ENCODE data around the gene MYO9A.
"Not testable (repeated sequence)": the region's sequence is repeated elsewhere in the genome, so short reads cannot be mapped to it uniquely, and the experiment has no call there.

Gene MYO9A

GRCh38 chr15:72034351-72034750, 83.6 kb downstream of the MYO9A start:
- in situ Hi-C loops (cut with HindIII; ENCODE audit: low sequenced_read_pairs): no loop called here
- no peak for DNase-seq (ENCODE audit: low read depth)
- no peak overlapping the region for H3K4me3 ChIP-seq (ENCODE audit: low read depth, low read length)
- TF ChIP-seq CTCF (IDR thresholded peaks at IDR 0.05; ENCODE audit: low read depth, low read length, missing control alignments): no peak

DNA sequence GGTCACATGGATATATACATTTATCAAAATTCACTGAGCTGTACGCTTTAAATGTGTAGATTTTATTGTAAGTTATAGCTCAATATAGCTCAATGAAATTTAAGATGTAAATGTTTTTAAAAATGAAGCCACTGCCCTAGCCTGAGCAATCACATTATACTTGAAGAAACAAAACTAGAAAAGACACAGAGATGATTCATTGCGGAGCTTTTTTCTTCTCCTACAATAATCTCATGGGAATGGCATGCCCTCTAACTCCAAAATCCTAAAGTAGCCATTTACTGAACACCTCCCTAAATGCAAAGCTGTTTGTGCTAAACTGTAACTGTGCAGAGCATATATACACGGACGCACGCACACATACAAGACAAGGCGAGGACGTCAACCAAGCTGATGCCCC, 84.2 kb downstream of the MYO9A start:
- in situ Hi-C loops (cut with HindIII; ENCODE audit: low sequenced_read_pairs): no loop called here
- DNase-seq (ENCODE audit: low read depth): no peak

GRCh38 chr15:72033285-72033684, 84.7 kb downstream of the MYO9A start:
- no peak overlapping the region for H3K4me3 ChIP-seq (ENCODE audit: low read depth, low read length)
- no peak for TF ChIP-seq CTCF (IDR thresholded peaks at IDR 0.05; ENCODE audit: low read depth, low read length, missing control alignments)
- in situ Hi-C loops (cut with HindIII; ENCODE audit: low sequenced_read_pairs): no loop called here
- DNase-seq (ENCODE audit: low read depth): no peak

More for the DNA sequence above, 84.2 kb downstream of the MYO9A start:
- H3K4me3 ChIP-seq (ENCODE audit: low read depth, low read length): no peak overlapping the region
- no peak for TF ChIP-seq CTCF (IDR thresholded peaks at IDR 0.05; ENCODE audit: low read depth, low read length, missing control alignments)

- no peak for DNase-seq (ENCODE audit: low read depth)
- in situ Hi-C loops (cut with HindIII; ENCODE audit: low sequenced_read_pairs): no loop called here
- no peak overlapping the region for H3K4me3 ChIP-seq (ENCODE audit: low read depth, low read length)
- TF ChIP-seq CTCF (IDR thresholded peaks at IDR 0.05; ENCODE audit: low read depth, low read length, missing control alignments): no peak
Measured at GRCh38 chr15:72021604-72022003, 96.3 kb downstream of the MYO9A start.

DNA sequence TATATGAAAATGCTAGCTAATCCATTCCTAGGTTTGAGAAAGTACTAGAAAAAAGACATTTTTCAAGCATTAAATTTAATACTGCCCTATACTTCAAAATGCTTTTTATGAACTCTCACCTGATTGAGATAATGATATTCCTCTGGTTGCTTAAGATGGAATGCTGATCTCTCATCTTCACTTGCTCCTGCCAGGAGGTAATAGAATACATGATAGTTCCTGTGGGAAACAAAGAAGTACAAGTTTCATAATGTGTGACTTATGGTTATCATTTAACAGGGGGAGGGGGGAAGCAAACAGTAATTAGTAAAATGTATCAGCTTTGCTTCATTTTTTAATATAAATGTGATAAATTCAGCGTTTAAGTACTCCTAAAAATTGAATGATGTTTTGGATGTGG, 97.2 kb downstream of the MYO9A start:
- no peak for TF ChIP-seq CTCF (IDR thresholded peaks at IDR 0.05; ENCODE audit: low read depth, low read length, missing control alignments)
- in situ Hi-C loops (cut with HindIII; ENCODE audit: low sequenced_read_pairs): no loop called here
- no peak overlapping the region for H3K4me3 ChIP-seq (ENCODE audit: low read depth, low read length)
- DNase-seq (ENCODE audit: low read depth): no peak

DNA sequence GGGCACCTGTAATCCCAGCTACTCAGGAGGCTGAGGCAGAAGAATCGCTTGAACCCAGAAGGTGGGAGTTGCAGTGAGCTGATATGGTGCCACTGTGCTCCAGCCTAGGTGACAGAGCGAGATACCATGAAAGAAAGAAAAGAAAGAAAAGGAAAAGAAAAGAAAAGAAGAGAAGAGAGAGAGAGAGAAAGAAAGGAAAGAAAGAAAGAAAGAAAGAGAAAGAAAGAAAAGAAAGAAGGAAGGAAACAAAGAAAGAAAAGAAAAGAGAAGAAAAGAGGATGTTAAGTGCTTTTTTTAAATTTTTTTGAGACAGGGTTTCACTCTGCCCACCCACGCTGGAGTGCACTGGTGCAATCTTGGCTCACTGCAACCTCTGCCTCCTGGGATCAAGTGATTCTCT, 103.4 kb downstream of the MYO9A start:
- in situ Hi-C loops (cut with HindIII; ENCODE audit: low sequenced_read_pairs); DNase-seq (ENCODE audit: low read depth); H3K4me3 ChIP-seq (ENCODE audit: low read depth, low read length): not testable (repeated sequence)

DNA sequence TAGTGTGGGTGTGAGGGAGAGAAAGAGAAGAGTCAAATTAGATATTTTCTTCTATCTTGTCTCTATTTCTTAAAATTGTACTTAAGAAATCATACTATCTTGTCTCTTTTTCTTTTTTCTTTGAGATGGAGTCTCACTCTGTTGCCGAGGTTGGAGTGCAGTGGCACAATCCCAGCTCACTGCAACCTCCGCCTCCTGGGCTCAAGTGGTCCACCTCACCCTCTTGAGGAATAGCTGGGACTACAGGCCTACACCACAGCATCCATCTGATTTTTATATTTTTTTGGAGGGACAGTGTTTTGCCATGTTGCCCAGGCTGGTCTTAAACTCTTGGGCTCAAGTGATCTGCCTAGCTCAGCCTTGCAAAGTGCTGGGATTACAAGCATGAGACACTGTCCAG, 104.2 kb downstream of the MYO9A start:
- in situ Hi-C loops (cut with HindIII; ENCODE audit: low sequenced_read_pairs): no loop called here
- TF ChIP-seq CTCF (IDR thresholded peaks at IDR 0.05; ENCODE audit: low read depth, low read length, missing control alignments): no peak
- no peak for DNase-seq (ENCODE audit: low read depth)
- no peak overlapping the region for H3K4me3 ChIP-seq (ENCODE audit: low read depth, low read length)

All from astrocyte of the cerebellum (primary cell).